ENCODE data around the gene ARL15. TPM values are rescaled to one million over a fixed set of nuclear protein-coding genes. Genes with fewer than 3 reads are reported as not detected.

ARL15 gene
- total RNA-seq, 4 donors from 2014 or later = 8.5 to 19.1 (median 12.0) TPM

DNA sequence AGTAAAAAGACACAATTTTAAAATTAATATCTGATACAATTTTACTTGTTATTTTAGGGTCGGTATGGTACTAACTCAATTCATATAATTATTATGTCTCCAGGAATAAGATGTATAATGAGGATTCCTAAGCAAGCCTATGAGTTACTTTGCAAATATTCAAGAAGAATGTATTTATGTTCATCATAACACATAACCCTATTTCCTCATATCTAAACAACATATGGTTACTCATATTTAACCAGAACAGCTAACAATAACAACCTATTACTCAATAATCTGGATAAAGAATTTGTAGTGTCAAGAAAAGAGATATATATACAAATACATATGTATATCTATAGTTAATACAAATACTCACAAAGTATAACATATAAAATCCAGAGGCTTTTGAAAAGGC is 285.9 kb downstream of the ARL15 start:
- Histone ChIP-seq H3K4me3 (no peak overlapping the region), H3K27me3 (no peaks in the 10 kb centered on the region), H3K27ac (no peak overlapping the region), H3K9me3 (no peaks in the 10 kb centered on the region), H3K4me1 (no peaks in the 10 kb centered on the region), H3K36me3 (no peaks in the 10 kb centered on the region)
- DNase-seq = no peak
- 83 to 87% methylated on average over 1 of the region's 1 CpG for WGBS, 2 donors
- intact Hi-C loops (cut with DNase I) = no loop called here
- TF ChIP-seq POLR2A (IDR thresholded peaks at IDR 0.05) (no peak), CTCF (IDR thresholded peaks at IDR 0.05) (no peak)

DNA sequence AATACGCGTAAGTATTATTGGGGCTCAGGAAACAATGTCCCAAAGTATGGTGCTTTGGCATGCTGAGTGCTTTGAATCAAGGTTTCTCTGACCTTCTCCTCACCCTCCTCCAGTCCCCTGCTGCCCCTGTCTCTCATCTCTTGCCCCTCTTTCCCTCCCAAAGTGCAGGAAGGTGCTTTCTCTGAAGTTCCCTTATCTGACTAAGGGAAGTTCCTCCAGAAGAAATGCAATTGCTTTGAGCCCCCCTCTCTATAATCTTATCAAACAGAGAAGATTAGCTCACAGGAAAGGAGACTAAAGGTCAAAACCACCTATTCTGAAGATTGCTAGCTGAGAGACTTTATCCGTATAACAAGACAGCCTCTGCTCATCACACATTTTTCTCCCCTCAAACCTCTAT is 288.1 kb downstream of the ARL15 start:
- 86 to 91% methylated on average over 3 of the region's 3 CpGs for WGBS, 2 donors
- Histone ChIP-seq H3K36me3 (no peaks in the 10 kb centered on the region), H3K27me3 (no peaks in the 10 kb centered on the region), H3K4me1 (no peaks in the 10 kb centered on the region), H3K9me3 (no peaks in the 10 kb centered on the region), H3K4me3 (no peak overlapping the region), H3K27ac (no peak overlapping the region)
- intact Hi-C loops (cut with DNase I) = no loop called here
- TF ChIP-seq CTCF (IDR thresholded peaks at IDR 0.05) (no peak), POLR2A (IDR thresholded peaks at IDR 0.05) (no peak)
- DNase-seq = no peak

- Histone ChIP-seq H3K36me3 (no peaks in the 10 kb centered on the region), H3K4me1 (no peaks in the 10 kb centered on the region), H3K9me3 (no peaks in the 10 kb centered on the region), H3K4me3 (no peak overlapping the region), H3K27ac (no peak overlapping the region), H3K27me3 (no peaks in the 10 kb centered on the region)
- 52 to 59% methylated on average over 5 of the region's 5 CpGs for WGBS, 2 donors
- intact Hi-C loops (cut with DNase I) = no loop called here
- TF ChIP-seq POLR2A (IDR thresholded peaks at IDR 0.05) (no peak), CTCF (IDR thresholded peaks at IDR 0.05) (no peak)
- no peak for DNase-seq
Measured at GRCh38 chr5:54021431-54022164, 288.8 kb downstream of the ARL15 start.

DNA sequence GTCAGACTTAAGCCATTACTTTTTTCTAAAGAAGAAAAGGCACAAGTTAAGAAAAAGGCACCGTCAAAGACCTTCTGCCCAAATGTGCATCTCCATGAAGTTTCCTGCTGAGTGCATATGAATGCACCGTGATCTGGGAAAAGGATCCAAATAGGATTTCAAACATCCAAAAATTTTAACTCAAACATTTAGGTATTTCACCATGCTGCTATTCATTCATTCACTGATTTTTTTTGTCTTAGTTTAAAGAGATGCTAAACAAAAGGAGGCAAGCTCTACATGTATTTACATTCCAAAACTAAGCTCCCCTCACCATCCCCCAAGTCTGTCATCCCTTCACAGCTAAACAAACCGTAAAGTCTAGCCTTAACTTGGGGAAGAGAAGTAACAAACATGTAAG is 291.9 kb downstream of the ARL15 start:
- DNase-seq = no peak
- H3K4me3 ChIP-seq = no peak overlapping the region
- TF ChIP-seq POLR2A (IDR thresholded peaks at IDR 0.05) = no peak
- no peak for TF ChIP-seq CTCF (IDR thresholded peaks at IDR 0.05)
- H3K4me1 ChIP-seq = no peaks in the 10 kb centered on the region
- WGBS, 2 donors = 90 to 95% methylated on average over 3 of the region's 3 CpGs
- peaks cover 0 to 10% (median 0%) of the 10 kb centered on the region in 3 donors for H3K9me3 ChIP-seq
- H3K36me3 ChIP-seq = peaks cover 0 to 9% (median 0%) of the 10 kb centered on the region in 3 donors
- H3K27ac ChIP-seq = no peak overlapping the region
- intact Hi-C loops (cut with DNase I) = no loop called here
- no peaks in the 10 kb centered on the region for H3K27me3 ChIP-seq

GRCh38 chr5:54017580-54017979 is 292.8 kb downstream of the ARL15 start:
- Histone ChIP-seq H3K9me3 (peaks cover 0 to 13% (median 0%) of the 10 kb centered on the region in 3 donors), H3K27ac (no peak overlapping the region), H3K36me3 (peaks cover 0 to 9% (median 0%) of the 10 kb centered on the region in 3 donors), H3K4me3 (no peak overlapping the region), H3K27me3 (no peaks in the 10 kb centered on the region), H3K4me1 (no peaks in the 10 kb centered on the region)
- DNase-seq = no peak
- intact Hi-C loops (cut with DNase I) = no loop called here
- 88 to 100% methylated on average over 2 of the region's 2 CpGs for WGBS, 2 donors
- TF ChIP-seq CTCF (IDR thresholded peaks at IDR 0.05) (no peak), POLR2A (IDR thresholded peaks at IDR 0.05) (no peak)

Measured in esophagus squamous epithelium (tissue), 5 donors.